ENCODE results near the gene AANAT. TPM values are rescaled to one million over a fixed set of nuclear protein-coding genes. Genes with fewer than 3 reads are reported as not detected.

The AANAT gene
- total and polyA plus RNA-seq, 4 donors = 0.10 to 0.31 TPM; not detected in 2

DNA sequence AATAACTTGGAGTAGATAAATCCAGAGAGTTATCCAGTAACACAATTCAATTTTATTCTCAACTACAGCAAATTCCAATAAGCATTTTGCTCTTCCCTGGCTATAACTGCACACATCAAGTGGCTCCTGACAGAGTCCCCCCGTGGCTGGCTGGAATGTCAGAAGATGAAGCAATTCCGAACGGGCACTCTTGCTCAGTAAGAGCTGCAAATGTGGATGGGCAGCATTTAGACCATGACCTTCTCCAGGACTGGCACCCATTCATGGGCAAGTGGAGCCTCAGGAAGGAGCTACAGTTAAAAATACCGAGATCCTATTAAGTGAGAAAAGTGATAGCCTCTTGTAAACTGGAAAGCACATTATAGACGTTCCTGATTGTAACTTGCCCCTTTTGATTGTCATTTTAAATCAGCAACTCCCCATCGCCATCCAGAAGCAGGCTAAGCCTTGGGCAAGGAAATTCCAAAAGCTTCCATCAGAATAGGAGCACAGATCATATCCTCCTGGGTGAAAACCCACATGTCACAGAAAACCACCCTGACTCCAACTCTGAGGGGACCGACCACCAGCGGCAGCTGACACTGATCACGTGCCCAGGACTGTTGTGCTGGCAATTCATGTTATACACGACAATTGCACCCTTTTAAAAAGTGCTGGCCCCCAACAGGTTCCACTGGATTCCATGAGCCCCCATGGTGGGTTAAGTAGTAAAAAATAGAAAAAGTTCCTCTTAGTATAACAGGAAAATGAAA lies 21.5 kb upstream of the AANAT start:
- 68 to 76% methylated on average over 10 of the region's 10 CpGs for WGBS, 2 donors

DNA sequence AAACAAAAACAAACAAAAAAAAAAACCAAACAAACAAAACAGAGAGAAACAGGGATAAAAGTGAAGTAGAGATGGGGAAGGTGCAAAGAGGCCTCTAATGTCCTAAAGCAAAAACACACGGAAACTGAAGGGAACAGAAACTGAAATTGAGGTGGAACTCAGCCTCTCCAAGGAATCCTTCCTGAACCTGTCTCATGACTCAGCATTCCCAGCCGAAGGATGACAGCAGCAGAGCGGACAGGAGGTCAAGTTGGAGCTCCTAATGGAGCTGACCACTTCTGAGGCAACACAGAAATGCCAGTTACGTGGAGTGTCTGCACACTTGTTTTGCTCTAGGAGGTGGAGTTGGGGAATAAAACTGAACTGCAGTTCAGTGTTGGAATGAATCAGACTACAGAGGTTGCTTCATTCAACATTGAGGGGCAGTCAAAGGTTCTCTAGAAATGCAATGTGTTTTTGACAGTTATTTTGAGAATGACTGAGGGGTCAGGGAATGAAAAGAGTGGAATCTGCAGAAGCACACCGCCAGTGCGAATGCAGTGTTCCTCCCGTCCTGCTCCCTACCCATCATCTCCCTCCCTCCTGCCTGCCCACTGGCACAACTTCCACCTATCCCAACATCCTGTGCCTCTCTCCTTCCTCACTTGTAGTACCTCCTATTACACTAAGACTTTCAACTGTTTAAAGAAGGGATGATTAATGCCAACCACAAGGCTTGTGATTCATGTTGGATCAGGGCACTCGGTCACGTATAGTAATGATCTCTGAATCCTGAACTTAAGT lies 20.8 kb upstream of the AANAT start:
- Histone ChIP-seq H3K27me3 (ENCODE audit: control insufficient read depth in 3 of 3, insufficient read depth in 3 of 3, low read length in 2 of 3) (no peaks in the 10 kb centered on the region), H3K4me3 (no peak overlapping the region), H3K9ac (ENCODE audit: insufficient read depth in 1 of 2, low read length in 2 of 2) (no peak overlapping the region), H3K27ac (ENCODE audit: low read depth in 1 of 2, low read length in 1 of 2) (peak overlapping the region; percentile 13 to 84), H3K9me3 (ENCODE audit: control insufficient read depth in 4 of 4, insufficient read depth in 3 of 4, low read length in 3 of 4) (no peaks in the 10 kb centered on the region), H3K36me3 (ENCODE audit: control insufficient read depth in 4 of 4, insufficient read depth in 4 of 4, low read length in 4 of 4) (peaks cover 0 to 4% (median 0%) of the 10 kb centered on the region in 4 donors), H3K4me1 (ENCODE audit: control insufficient read depth in 5 of 5, insufficient read depth in 5 of 5, low read length in 5 of 5) (peaks cover 0 to 24% (median 11%) of the 10 kb centered on the region in 5 donors)
- TF ChIP-seq, protein P1, sequence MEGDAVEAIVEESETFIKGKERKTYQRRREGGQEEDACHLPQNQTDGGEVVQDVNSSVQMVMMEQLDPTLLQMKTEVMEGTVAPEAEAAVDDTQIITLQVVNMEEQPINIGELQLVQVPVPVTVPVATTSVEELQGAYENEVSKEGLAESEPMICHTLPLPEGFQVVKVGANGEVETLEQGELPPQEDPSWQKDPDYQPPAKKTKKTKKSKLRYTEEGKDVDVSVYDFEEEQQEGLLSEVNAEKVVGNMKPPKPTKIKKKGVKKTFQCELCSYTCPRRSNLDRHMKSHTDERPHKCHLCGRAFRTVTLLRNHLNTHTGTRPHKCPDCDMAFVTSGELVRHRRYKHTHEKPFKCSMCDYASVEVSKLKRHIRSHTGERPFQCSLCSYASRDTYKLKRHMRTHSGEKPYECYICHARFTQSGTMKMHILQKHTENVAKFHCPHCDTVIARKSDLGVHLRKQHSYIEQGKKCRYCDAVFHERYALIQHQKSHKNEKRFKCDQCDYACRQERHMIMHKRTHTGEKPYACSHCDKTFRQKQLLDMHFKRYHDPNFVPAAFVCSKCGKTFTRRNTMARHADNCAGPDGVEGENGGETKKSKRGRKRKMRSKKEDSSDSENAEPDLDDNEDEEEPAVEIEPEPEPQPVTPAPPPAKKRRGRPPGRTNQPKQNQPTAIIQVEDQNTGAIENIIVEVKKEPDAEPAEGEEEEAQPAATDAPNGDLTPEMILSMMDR (IDR thresholded peaks at IDR 0.05; ENCODE audit: control extremely low read depth, extremely low read depth) = no peak
- no peak for DNase-seq
- 52 to 62% methylated on average over 9 of the region's 9 CpGs for WGBS, 2 donors
- ATAC-seq (ENCODE audit: insufficient read depth, low FRiP score) = peak; percentile 63

More for the DNA sequence above, 21.5 kb upstream of the AANAT start:
- no peak for ATAC-seq (ENCODE audit: insufficient read depth, low FRiP score)
- Histone ChIP-seq H3K9me3 (ENCODE audit: control insufficient read depth in 4 of 4, insufficient read depth in 3 of 4, low read length in 3 of 4) (no peaks in the 10 kb centered on the region), H3K4me1 (ENCODE audit: control insufficient read depth in 5 of 5, insufficient read depth in 5 of 5, low read length in 5 of 5) (peaks cover 0 to 25% (median 10%) of the 10 kb centered on the region in 5 donors), H3K4me3 (no peak overlapping the region), H3K9ac (ENCODE audit: insufficient read depth in 1 of 2, low read length in 2 of 2) (no peak overlapping the region), H3K27me3 (ENCODE audit: control insufficient read depth in 3 of 3, insufficient read depth in 3 of 3, low read length in 2 of 3) (no peaks in the 10 kb centered on the region), H3K27ac (ENCODE audit: low read depth in 1 of 2, low read length in 1 of 2) (peak overlapping the region; percentile 59 to 84), H3K36me3 (ENCODE audit: control insufficient read depth in 4 of 4, insufficient read depth in 4 of 4, low read length in 4 of 4) (peaks cover 0 to 4% (median 0%) of the 10 kb centered on the region in 4 donors)
- TF ChIP-seq, protein P1 (IDR thresholded peaks at IDR 0.05; ENCODE audit: control extremely low read depth, extremely low read depth) = no peak
- no peak for DNase-seq

DNA sequence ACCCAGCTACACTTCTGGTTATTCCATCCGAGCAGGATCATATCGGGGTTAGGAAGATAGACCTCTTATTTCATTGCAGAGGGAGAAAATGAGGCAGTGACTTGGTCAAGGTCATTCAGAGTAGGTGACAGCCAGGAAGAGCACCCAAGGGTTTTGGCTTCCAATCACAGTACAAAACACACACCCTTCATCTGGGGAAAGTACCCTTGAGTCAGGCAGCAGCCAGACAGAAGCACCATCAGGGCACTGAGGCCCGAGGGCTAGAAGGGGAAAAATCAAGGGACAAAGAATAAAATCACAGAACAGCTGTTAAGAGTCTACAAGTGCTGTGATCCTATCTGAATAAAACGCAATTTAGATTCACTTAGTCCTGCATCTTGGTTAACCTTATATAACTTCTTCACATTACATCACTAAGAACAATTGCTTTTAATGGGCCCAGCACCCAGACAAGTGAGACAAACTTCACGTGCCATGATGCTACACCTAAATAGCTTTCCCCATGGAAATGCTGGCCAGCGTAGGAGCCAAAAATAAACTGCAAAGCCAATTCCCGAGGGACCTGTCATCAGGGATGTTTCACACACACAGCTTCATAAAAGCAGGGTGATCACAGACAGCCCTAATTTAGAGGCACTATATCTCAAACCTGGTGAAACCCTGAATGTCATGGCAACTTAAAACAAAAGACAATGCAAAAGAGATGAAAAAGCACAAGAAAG lies 19.3 kb upstream of the AANAT start:
- peak overlapping the region in 1 of 2 donors; percentile 84 for H3K27ac ChIP-seq (ENCODE audit: low read depth in 1 of 2, low read length in 1 of 2)
- peaks cover 0 to 4% (median 0%) of the 10 kb centered on the region in 4 donors for H3K36me3 ChIP-seq (ENCODE audit: control insufficient read depth in 4 of 4, insufficient read depth in 4 of 4, low read length in 4 of 4)
- no peaks in the 10 kb centered on the region for H3K9me3 ChIP-seq (ENCODE audit: control insufficient read depth in 4 of 4, insufficient read depth in 3 of 4, low read length in 3 of 4)
- H3K4me3 ChIP-seq = no peak overlapping the region
- no peak overlapping the region for H3K9ac ChIP-seq (ENCODE audit: insufficient read depth in 1 of 2, low read length in 2 of 2)
- peaks cover 0 to 24% (median 7%) of the 10 kb centered on the region in 5 donors for H3K4me1 ChIP-seq (ENCODE audit: control insufficient read depth in 5 of 5, insufficient read depth in 5 of 5, low read length in 5 of 5)
- 86 to 92% methylated on average over 7 of the region's 7 CpGs for WGBS, 2 donors
- DNase-seq (no peak), ATAC-seq (ENCODE audit: insufficient read depth, low FRiP score) (no peak)
- H3K27me3 ChIP-seq (ENCODE audit: control insufficient read depth in 3 of 3, insufficient read depth in 3 of 3, low read length in 2 of 3) = no peaks in the 10 kb centered on the region
- TF ChIP-seq, protein P1 (IDR thresholded peaks at IDR 0.05; ENCODE audit: control extremely low read depth, extremely low read depth) = no peak

Measured in lung (tissue), 12 donors.